MM.1S (cell line): ENCODE measurements around the gene KCTD6.

Source experiments
- EZH2 ChIP-seq: fragments of 300-600 bp; sonication (generic); optimal IDR thresholded peaks from 2 replicates; pipeline ENCODE3; 2017; ENCODE audit warnings: low read depth, mild to moderate bottlenecking, antibody characterized with exemption, low read length, mixed read lengths
- TF ChIP-seq, protein P1 (sequence below): fragments of 300-600 bp; sonication (generic); IDR thresholded peaks from 2 replicates; pipeline ENCODE4 v1.5.1; 2016; ENCODE audit warnings: antibody characterized with exemption, low read length, mixed read lengths

DNA sequence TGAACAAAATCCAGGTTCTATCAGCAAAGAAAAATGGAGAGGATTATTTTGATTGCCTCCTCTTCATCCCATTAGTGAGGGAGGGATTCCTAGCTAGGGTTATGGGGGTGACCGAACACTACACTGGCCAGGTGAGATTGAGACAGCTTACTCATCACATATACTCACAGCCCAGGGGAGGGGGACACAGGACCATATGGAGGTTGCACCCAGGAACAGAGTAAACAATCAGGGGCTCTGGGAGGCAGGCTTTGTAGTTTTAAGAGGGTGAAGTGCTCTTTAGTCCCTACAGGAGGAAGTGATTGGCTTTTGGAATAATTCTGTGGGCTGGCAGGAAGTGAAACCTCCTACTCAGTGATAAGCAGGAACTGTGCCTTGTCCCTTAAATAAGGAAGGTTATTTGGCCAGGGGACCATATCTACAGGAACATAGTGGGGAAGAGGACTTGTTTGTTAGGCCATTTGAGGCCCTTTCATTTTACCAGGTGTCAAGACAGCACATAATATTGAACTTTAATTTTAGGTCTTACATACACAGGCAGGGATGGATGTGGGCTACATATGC lies 17.5 kb upstream of the KCTD6 start:
- TF ChIP-seq EZH2, result no peak
- TF ChIP-seq, protein P1, sequence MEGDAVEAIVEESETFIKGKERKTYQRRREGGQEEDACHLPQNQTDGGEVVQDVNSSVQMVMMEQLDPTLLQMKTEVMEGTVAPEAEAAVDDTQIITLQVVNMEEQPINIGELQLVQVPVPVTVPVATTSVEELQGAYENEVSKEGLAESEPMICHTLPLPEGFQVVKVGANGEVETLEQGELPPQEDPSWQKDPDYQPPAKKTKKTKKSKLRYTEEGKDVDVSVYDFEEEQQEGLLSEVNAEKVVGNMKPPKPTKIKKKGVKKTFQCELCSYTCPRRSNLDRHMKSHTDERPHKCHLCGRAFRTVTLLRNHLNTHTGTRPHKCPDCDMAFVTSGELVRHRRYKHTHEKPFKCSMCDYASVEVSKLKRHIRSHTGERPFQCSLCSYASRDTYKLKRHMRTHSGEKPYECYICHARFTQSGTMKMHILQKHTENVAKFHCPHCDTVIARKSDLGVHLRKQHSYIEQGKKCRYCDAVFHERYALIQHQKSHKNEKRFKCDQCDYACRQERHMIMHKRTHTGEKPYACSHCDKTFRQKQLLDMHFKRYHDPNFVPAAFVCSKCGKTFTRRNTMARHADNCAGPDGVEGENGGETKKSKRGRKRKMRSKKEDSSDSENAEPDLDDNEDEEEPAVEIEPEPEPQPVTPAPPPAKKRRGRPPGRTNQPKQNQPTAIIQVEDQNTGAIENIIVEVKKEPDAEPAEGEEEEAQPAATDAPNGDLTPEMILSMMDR, result no peak
